ENCODE measurements around the gene MYH6. TPM values are rescaled to one million over a fixed set of nuclear protein-coding genes. Genes with fewer than 3 reads are reported as not detected.
"Not testable (repeated sequence)": the region's sequence is repeated elsewhere in the genome, so short reads cannot be mapped to it uniquely, and the experiment has no call there.

Gene MYH6
- total and polyA plus RNA-seq, 4 donors: 0.05 to 0.17 (median 0.06) TPM; not detected in 1

- Histone ChIP-seq H3K27ac (ENCODE audit: low read depth in 1 of 2, low read length in 2 of 2) (no peak overlapping the region), H3K9me3 (ENCODE audit: control insufficient read depth in 4 of 4, low read length in 3 of 4) (no peaks in the 10 kb centered on the region), H3K36me3 (ENCODE audit: control insufficient read depth in 4 of 4, insufficient read depth in 3 of 4, low read depth in 1 of 4, low read length in 3 of 4) (no peaks in the 10 kb centered on the region), H3K4me3 (ENCODE audit: low read depth in 1 of 3, low read length in 3 of 3) (no peak overlapping the region), H3K4me1 (ENCODE audit: control insufficient read depth in 4 of 4, insufficient read depth in 4 of 4, low read length in 3 of 4) (no peaks in the 10 kb centered on the region), H3K27me3 (ENCODE audit: control insufficient read depth in 4 of 4, insufficient read depth in 4 of 4, low read length in 3 of 4) (no peaks in the 10 kb centered on the region), H3K9ac (ENCODE audit: low read depth in 1 of 2, low read length in 2 of 2) (no peak overlapping the region)
- whole genome bisulfite sequencing: 79% methylated on average over 8 of the region's 8 CpGs
- no peak for DNase-seq (ENCODE audit: low spot score)
- no peak for TF ChIP-seq FOXA1 (IDR thresholded peaks at IDR 0.05)
- no peak for TF ChIP-seq ZBTB33 (IDR thresholded peaks at IDR 0.05)
- TF ChIP-seq MAX (IDR thresholded peaks at IDR 0.05): no peak
- no peak for TF ChIP-seq ATF3 (IDR thresholded peaks at IDR 0.05)
- TF ChIP-seq RXRA (IDR thresholded peaks at IDR 0.05): no peak
- no peak for TF ChIP-seq HNF4A (conservative IDR thresholded peaks at IDR 0.05)
- TF ChIP-seq RAD21 (IDR thresholded peaks at IDR 0.05): no peak
- TF ChIP-seq NR2F2 (IDR thresholded peaks at IDR 0.05): no peak
- TF ChIP-seq EGR1 (IDR thresholded peaks at IDR 0.05; ENCODE audit: low read depth in 2 of 2): no peak
- TF ChIP-seq CTCF (IDR thresholded peaks at IDR 0.05; ENCODE audit: low read depth, low read length, missing input control): no peak
- no peak for TF ChIP-seq JUND (IDR thresholded peaks at IDR 0.05)
- TF ChIP-seq TAF1 (conservative IDR thresholded peaks at IDR 0.05): no peak
Observed at GRCh38 chr14:23388996-23389395, 19.1 kb downstream of the MYH6 start.

- H3K4me1 ChIP-seq (ENCODE audit: control insufficient read depth in 4 of 4, insufficient read depth in 4 of 4, low read length in 3 of 4): no peaks in the 10 kb centered on the region
- H3K4me3 ChIP-seq (ENCODE audit: low read depth in 1 of 3, low read length in 3 of 3): no peak overlapping the region
- H3K9me3 ChIP-seq (ENCODE audit: control insufficient read depth in 4 of 4, low read length in 3 of 4): no peaks in the 10 kb centered on the region
- no peak for TF ChIP-seq FOXA1 (IDR thresholded peaks at IDR 0.05)
- no peak overlapping the region for H3K27ac ChIP-seq (ENCODE audit: low read depth in 1 of 2, low read length in 2 of 2)
- DNase-seq (ENCODE audit: low spot score): no peak
- 70% methylated on average over 26 of the region's 26 CpGs for WGBS
- H3K27me3 ChIP-seq (ENCODE audit: control insufficient read depth in 4 of 4, insufficient read depth in 4 of 4, low read length in 3 of 4): no peaks in the 10 kb centered on the region
- H3K36me3 ChIP-seq (ENCODE audit: control insufficient read depth in 4 of 4, insufficient read depth in 3 of 4, low read depth in 1 of 4, low read length in 3 of 4): no peaks in the 10 kb centered on the region
- no peak overlapping the region for H3K9ac ChIP-seq (ENCODE audit: low read depth in 1 of 2, low read length in 2 of 2)
Observed at GRCh38 chr14:23387916-23388882, 19.9 kb downstream of the MYH6 start.

GRCh38 chr14:23386999-23387398 lies 21.1 kb downstream of the MYH6 start:
- H3K27me3 ChIP-seq (ENCODE audit: control insufficient read depth in 4 of 4, insufficient read depth in 4 of 4, low read length in 3 of 4): no peaks in the 10 kb centered on the region
- no peaks in the 10 kb centered on the region for H3K9me3 ChIP-seq (ENCODE audit: control insufficient read depth in 4 of 4, low read length in 3 of 4)
- WGBS: 84% methylated on average over 1 of the region's 1 CpG
- no peak overlapping the region for H3K9ac ChIP-seq (ENCODE audit: low read depth in 1 of 2, low read length in 2 of 2)
- no peak for TF ChIP-seq CTCF (IDR thresholded peaks at IDR 0.05; ENCODE audit: low read depth, low read length, missing input control)
- TF ChIP-seq ZBTB33 (IDR thresholded peaks at IDR 0.05): no peak
- H3K36me3 ChIP-seq (ENCODE audit: control insufficient read depth in 4 of 4, insufficient read depth in 3 of 4, low read depth in 1 of 4, low read length in 3 of 4): no peaks in the 10 kb centered on the region
- no peak overlapping the region for H3K4me3 ChIP-seq (ENCODE audit: low read depth in 1 of 3, low read length in 3 of 3)
- H3K4me1 ChIP-seq (ENCODE audit: control insufficient read depth in 4 of 4, insufficient read depth in 4 of 4, low read length in 3 of 4): no peaks in the 10 kb centered on the region
- no peak for DNase-seq (ENCODE audit: low spot score)
- H3K27ac ChIP-seq (ENCODE audit: low read depth in 1 of 2, low read length in 2 of 2): no peak overlapping the region

GRCh38 chr14:23386266-23386657 lies 21.8 kb downstream of the MYH6 start:
- 81% methylated on average over 17 of the region's 17 CpGs for WGBS
- not testable (repeated sequence) for DNase-seq (ENCODE audit: low spot score); H3K9me3 ChIP-seq (ENCODE audit: control insufficient read depth in 4 of 4, low read length in 3 of 4); H3K27me3 ChIP-seq (ENCODE audit: control insufficient read depth in 4 of 4, insufficient read depth in 4 of 4, low read length in 3 of 4); H3K9ac ChIP-seq (ENCODE audit: low read depth in 1 of 2, low read length in 2 of 2); H3K4me1 ChIP-seq (ENCODE audit: control insufficient read depth in 4 of 4, insufficient read depth in 4 of 4, low read length in 3 of 4); H3K36me3 ChIP-seq (ENCODE audit: control insufficient read depth in 4 of 4, insufficient read depth in 3 of 4, low read depth in 1 of 4, low read length in 3 of 4); H3K27ac ChIP-seq (ENCODE audit: low read depth in 1 of 2, low read length in 2 of 2); H3K4me3 ChIP-seq (ENCODE audit: low read depth in 1 of 3, low read length in 3 of 3)

Measured in liver (tissue), 9 donors.